ENCODE results near the gene PPARG.

DNA sequence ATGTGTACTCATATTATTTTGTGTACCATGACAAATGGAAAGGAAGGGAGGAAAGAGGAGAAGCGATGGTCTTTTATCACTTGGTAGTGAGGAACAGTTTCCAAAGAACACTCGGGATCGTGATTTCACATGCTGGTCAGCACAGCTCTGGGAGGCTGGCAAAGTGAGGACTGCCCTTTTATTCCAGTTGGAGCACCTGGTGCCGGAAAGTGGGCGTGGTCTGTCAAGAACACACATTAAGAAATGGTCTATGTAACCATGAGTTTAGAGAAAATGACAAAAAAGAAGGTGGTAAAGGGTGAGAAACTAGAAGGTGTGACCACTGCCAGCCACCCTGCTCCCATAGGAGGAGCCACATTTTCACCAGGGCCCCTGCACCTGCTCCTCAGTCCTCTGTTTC is 188.4 kb downstream of the PPARG start:
- no peak for TF ChIP-seq POLR2AphosphoS5 (IDR thresholded peaks at IDR 0.05; ENCODE audit: low read depth, low read length)
- no peak for TF ChIP-seq POLR2A (IDR thresholded peaks at IDR 0.05; ENCODE audit: low read depth, low read length)
- no peak for TF ChIP-seq TAF1 (IDR thresholded peaks at IDR 0.05; ENCODE audit: borderline replicate concordance, low read depth, low read length)
